Naive thymus-derived CD8-positive, alpha-beta T cell (primary cell): ENCODE data around the gene UBASH3A. TPM values are rescaled to one million over a fixed set of nuclear protein-coding genes. Genes with fewer than 3 reads are reported as not detected.

Experiments used
- ATAC-seq, 2 donors: fragments of 150-1000 bp; cut with Tn5 transposase in 1 of 2; sonication (Bioruptor Pico), chemical (Tn5 transposase) in 1 of 2; 1 replicate in 1 of 2; 2 replicates in 1 of 2; pipeline ENCODE4 v1.10.0; 2021; ENCODE audit warnings: mild to moderate bottlenecking in 2 of 2, moderate library complexity in 2 of 2
- POLR2A ChIA-PET: fragments of 350-600 bp; sonication (Branson Sonifier 250); formaldehyde crosslinking; loops from one replicate; lab custom pipeline; 2021; ENCODE audit warnings: antibody characterized with exemption; lab: Charles Lee
- DNase-seq, 10 donors: peaks; one replicate each; pipeline versions ENCODE4 v3.0.0 to v3.0.0-alpha.2; 2020 to 2022
- H3K27ac Mint-ChIP-seq, 10 donors: one replicate each; pipeline ENCODE4 v1.8.0; 2020 to 2022; ENCODE audit warnings: mild to moderate bottlenecking in 10 of 10, mixed read lengths in 10 of 10, moderate library complexity in 4 of 10, inconsistent platforms in 1 of 10
- H3K27me3 Mint-ChIP-seq, 5 donors: one replicate each; pipeline ENCODE4 v1.8.0; 2021 to 2022; ENCODE audit warnings: mixed read lengths in 5 of 5
- H3K36me3 Mint-ChIP-seq, 3 donors: one replicate each; pipeline ENCODE4 v1.8.0; 2020 to 2022; ENCODE audit warnings: mixed read lengths in 3 of 3, mild to moderate bottlenecking in 2 of 3, inconsistent platforms in 1 of 3
- H3K4me1 Mint-ChIP-seq, 4 donors: one replicate each; pipeline ENCODE4 v1.8.0; 2021 to 2022; ENCODE audit warnings: mixed read lengths in 4 of 4
- H3K4me3 Mint-ChIP-seq, 10 donors: one replicate each; pipeline ENCODE4 v1.8.0; 2020 to 2022; ENCODE audit warnings: mild to moderate bottlenecking in 10 of 10, mixed read lengths in 10 of 10, moderate library complexity in 6 of 10, inconsistent platforms in 1 of 10
- H3K9me3 Mint-ChIP-seq, 9 donors: one replicate each; pipeline ENCODE4 v1.8.0; 2020 to 2022; ENCODE audit warnings: mixed read lengths in 9 of 9, mild to moderate bottlenecking in 3 of 9, inconsistent platforms in 1 of 9, moderate library complexity in 1 of 9
- polyA plus RNA-seq, 3 donors: library from polyadenylated mRNA; unstranded; fragments of 300-500 nt; fragmentation: Illumina TruSeq; gene quantifications; one replicate each; pipeline ENCODE4 v1.2.3, GENCODE V29; 2021
- total RNA-seq, 8 experiments: library from RNA in 2 of 8; stranded (reverse) in 2 of 8; gene quantifications; one replicate each; pipeline ENCODE4 v1.2.3 and lab custom pipeline; 2021 to 2026

Gene UBASH3A
- total RNA-seq, result 10 to 100 TPM; 91.6 to 99.6 TPM
- polyA plus RNA-seq, result 10 to 100 TPM; 32.8 to 75.3 (median 53.9) TPM
- 73.0 to 113 (median 97.9) reads per million in 6 experiments for total RNA-seq (lab: John Stamatoyannopoulos, UW)

- Mint-ChIP-seq H3K36me3 (peaks cover 5 to 28% (median 21%) of the 10 kb centered on the region in 3 donors), H3K9me3 (peaks cover 0 to 9% (median 6%) of the 10 kb centered on the region in 9 donors), H3K27me3 (no peaks in the 10 kb centered on the region), H3K4me3 (peak within 1 kb of the TSS; percentile 86 to 99 (median 96)), H3K4me1 (peaks cover 36 to 67% (median 59%) of the 10 kb centered on the region in 4 donors), H3K27ac (peak within 1 kb of the TSS; percentile 94 to 99 (median 97))
- ATAC-seq (peak; percentile 76 to 84), DNase-seq (peak in 9 of 10 donors; percentile 38 to 86 (median 69))
- POLR2A ChIA-PET, result interaction anchor here (0.6 to 9.4 kb wide), 20 partner anchors 10 to 1609 kb away, joined by 3 to 273 read pairs (median 6); partner anchors contain the start of genes RSPH1, SLC37A1 and TRAPPC10
These were observed at the start of gene UBASH3A for GRCh38 chr21:42403611-42404231. Gene UBASH3A, plus strand, starts transcription at chr21:42403902. Its CDS starts 44 bp downstream, at chr21:42403946.

- Mint-ChIP-seq H3K4me1 (peaks cover 0 to 7% (median 0%) of the 10 kb centered on the region in 4 donors), H3K27me3 (peaks cover 0 to 2% (median 0%) of the 10 kb centered on the region in 5 donors), H3K9me3 (peaks cover 5 to 26% (median 18%) of the 10 kb centered on the region in 9 donors), H3K36me3 (peaks cover 0 to 10% (median 7%) of the 10 kb centered on the region in 3 donors), H3K27ac (no peak overlapping the region), H3K4me3 (no peak overlapping the region)
- DNase-seq (no peak), ATAC-seq (no peak)
- POLR2A ChIA-PET, result no interaction called here
These were observed 47.7 kb upstream of the UBASH3A start for GRCh38 chr21:42356046-42356445.

- ATAC-seq (no peak), DNase-seq (no peak)
- no peak overlapping the region for H3K27ac Mint-ChIP-seq
- peaks cover 5 to 26% (median 18%) of the 10 kb centered on the region in 9 donors for H3K9me3 Mint-ChIP-seq
- H3K4me3 Mint-ChIP-seq, result no peak overlapping the region
- peaks cover 0 to 2% (median 0%) of the 10 kb centered on the region in 5 donors for H3K27me3 Mint-ChIP-seq
- H3K4me1 Mint-ChIP-seq, result peaks cover 0 to 7% (median under 1%) of the 10 kb centered on the region in 4 donors
- POLR2A ChIA-PET, result no interaction called here
- peaks cover 0 to 10% (median 7%) of the 10 kb centered on the region in 3 donors for H3K36me3 Mint-ChIP-seq
These were observed 47.1 kb upstream of the UBASH3A start for GRCh38 chr21:42356650-42357049.

- Mint-ChIP-seq H3K27me3 (peaks cover 0 to 4% (median 0%) of the 10 kb centered on the region in 5 donors), H3K9me3 (peaks cover 5 to 26% (median 18%) of the 10 kb centered on the region in 9 donors), H3K4me3 (no peak overlapping the region), H3K4me1 (peaks cover under 1 to 7% (median 6%) of the 10 kb centered on the region in 4 donors), H3K36me3 (peaks cover 0 to 10% (median 7%) of the 10 kb centered on the region in 3 donors), H3K27ac (no peak overlapping the region)
- no peak for DNase-seq
- POLR2A ChIA-PET, result no interaction called here
- ATAC-seq, result no peak
These were observed 46.4 kb upstream of the UBASH3A start for GRCh38 chr21:42357307-42357706.

GRCh38 chr21:42358261-42358660 is 45.4 kb upstream of the UBASH3A start:
- ATAC-seq (no peak), DNase-seq (peak in 1 of 10 donors; percentile 40)
- peak overlapping the region in 1 of 10 donors; percentile 35 for H3K4me3 Mint-ChIP-seq
- H3K27ac Mint-ChIP-seq, result peak overlapping the region in 1 of 10 donors; percentile 29
- peaks cover 0 to 4% (median 0%) of the 10 kb centered on the region in 5 donors for H3K27me3 Mint-ChIP-seq
- peaks cover 0 to 10% (median 7%) of the 10 kb centered on the region in 3 donors for H3K36me3 Mint-ChIP-seq
- POLR2A ChIA-PET, result no interaction called here
- peaks cover 8 to 15% (median 10%) of the 10 kb centered on the region in 4 donors for H3K4me1 Mint-ChIP-seq
- peaks cover 5 to 26% (median 18%) of the 10 kb centered on the region in 9 donors for H3K9me3 Mint-ChIP-seq

- ATAC-seq (no peak), DNase-seq (no peak)
- POLR2A ChIA-PET, result no interaction called here
- H3K36me3 Mint-ChIP-seq, result peaks cover 0 to 10% (median 7%) of the 10 kb centered on the region in 3 donors
- no peak overlapping the region for H3K4me3 Mint-ChIP-seq
- H3K4me1 Mint-ChIP-seq, result peaks cover 4 to 22% (median 13%) of the 10 kb centered on the region in 4 donors
- peaks cover 0 to 4% (median 0%) of the 10 kb centered on the region in 5 donors for H3K27me3 Mint-ChIP-seq
- peaks cover 4 to 22% (median 15%) of the 10 kb centered on the region in 9 donors for H3K9me3 Mint-ChIP-seq
- no peak overlapping the region for H3K27ac Mint-ChIP-seq
These were observed 44.8 kb upstream of the UBASH3A start for GRCh38 chr21:42358937-42359336.

- POLR2A ChIA-PET, result interaction anchor here (0.9 to 1.9 kb wide), 2 partner anchors 13 to 91 kb away, joined by 3 to 4 read pairs; no protein-coding TSS in a partner anchor
- ATAC-seq (no peak), DNase-seq (peak in 3 of 10 donors; percentile 20 to 56 (median 20))
- Mint-ChIP-seq H3K36me3 (no peaks in the 10 kb centered on the region), H3K4me1 (peaks cover 7 to 27% (median 17%) of the 10 kb centered on the region in 4 donors), H3K27me3 (peaks cover 0 to 4% (median 0%) of the 10 kb centered on the region in 5 donors), H3K27ac (peak overlapping the region in 1 of 10 donors; percentile 37), H3K9me3 (peaks cover 1 to 10% (median 4%) of the 10 kb centered on the region in 9 donors), H3K4me3 (no peak overlapping the region)
These were observed 43.4 kb upstream of the UBASH3A start for GRCh38 chr21:42360317-42360716.

- POLR2A ChIA-PET, result interaction anchor here (0.9 to 1.9 kb wide), 2 partner anchors 12 to 90 kb away, joined by 3 to 4 read pairs; no protein-coding TSS in a partner anchor
- peaks cover 7 to 27% (median 17%) of the 10 kb centered on the region in 4 donors for H3K4me1 Mint-ChIP-seq
- H3K9me3 Mint-ChIP-seq, result peaks cover 0 to 4% (median 0%) of the 10 kb centered on the region in 9 donors
These were observed 42.4 kb upstream of the UBASH3A start for GRCh38 chr21:42361286-42361685.

GRCh38 chr21:42362198-42362597 is 41.5 kb upstream of the UBASH3A start:
- H3K36me3 Mint-ChIP-seq, result no peaks in the 10 kb centered on the region
- H3K27me3 Mint-ChIP-seq, result peaks cover 0 to 4% (median 0%) of the 10 kb centered on the region in 5 donors
- ATAC-seq, result no peak
- peak overlapping the region in 1 of 10 donors; percentile 11 for H3K27ac Mint-ChIP-seq
- POLR2A ChIA-PET, result interaction anchor here (1.5 to 1.9 kb wide), 2 partner anchors 11 to 42 kb away, joined by 4 to 6 read pairs; partner anchors contain the start of gene UBASH3A
- peaks cover 0 to 4% (median 0%) of the 10 kb centered on the region in 9 donors for H3K9me3 Mint-ChIP-seq
- peaks cover 7 to 27% (median 17%) of the 10 kb centered on the region in 4 donors for H3K4me1 Mint-ChIP-seq
- no peak overlapping the region for H3K4me3 Mint-ChIP-seq
- no peak for DNase-seq

More at GRCh38 chr21:42361286-42361685, 42.4 kb upstream of the UBASH3A start:
- Mint-ChIP-seq H3K4me3 (no peak overlapping the region), H3K27me3 (peaks cover 0 to 4% (median 0%) of the 10 kb centered on the region in 5 donors), H3K36me3 (no peaks in the 10 kb centered on the region), H3K27ac (no peak overlapping the region)
- ATAC-seq (no peak), DNase-seq (no peak)

GRCh38 chr21:42362700-42363099 is 41.0 kb upstream of the UBASH3A start:
- Mint-ChIP-seq H3K36me3 (no peaks in the 10 kb centered on the region), H3K27me3 (peaks cover 0 to 4% (median 0%) of the 10 kb centered on the region in 5 donors), H3K4me3 (no peak overlapping the region), H3K4me1 (peaks cover 7 to 27% (median 17%) of the 10 kb centered on the region in 4 donors), H3K27ac (peak overlapping the region in 4 of 10 donors; percentile 21 to 82 (median 74)), H3K9me3 (peaks cover 0 to 2% (median 0%) of the 10 kb centered on the region in 9 donors)
- POLR2A ChIA-PET, result interaction anchor here (1.1 to 1.5 kb wide), 2 partner anchors 42 to 60 kb away, joined by 3 to 6 read pairs; partner anchors contain the start of gene UBASH3A
- DNase-seq (peak in 1 of 10 donors; percentile 31), ATAC-seq (no peak)

GRCh38 chr21:42363312-42363711 is 40.4 kb upstream of the UBASH3A start:
- DNase-seq, result no peak
- Mint-ChIP-seq H3K4me1 (peaks cover 7 to 27% (median 17%) of the 10 kb centered on the region in 4 donors), H3K4me3 (no peak overlapping the region), H3K27me3 (peaks cover 0 to 4% (median 0%) of the 10 kb centered on the region in 5 donors), H3K9me3 (peaks cover 0 to 2% (median 0%) of the 10 kb centered on the region in 9 donors), H3K36me3 (no peaks in the 10 kb centered on the region), H3K27ac (peak overlapping the region in 4 of 10 donors; percentile 21 to 82 (median 74))
- POLR2A ChIA-PET, result interaction anchor here (1.1 to 1.5 kb wide), 3 partner anchors 9 to 59 kb away, joined by 3 to 8 read pairs (median 6); partner anchors contain the start of gene UBASH3A
- ATAC-seq, result peak in 1 of 2 donors; percentile 33

- no peak overlapping the region for H3K4me3 Mint-ChIP-seq
- POLR2A ChIA-PET, result interaction anchor here (1.2 kb wide), 1 partner anchor 10 kb away, joined by 8 read pairs; no protein-coding TSS in a partner anchor
- H3K27me3 Mint-ChIP-seq, result peaks cover 0 to 1% (median 0%) of the 10 kb centered on the region in 5 donors
- H3K9me3 Mint-ChIP-seq, result no peaks in the 10 kb centered on the region
- no peak for DNase-seq
- H3K36me3 Mint-ChIP-seq, result no peaks in the 10 kb centered on the region
- peaks cover 7 to 27% (median 19%) of the 10 kb centered on the region in 4 donors for H3K4me1 Mint-ChIP-seq
- peak overlapping the region in 5 of 10 donors; percentile 27 to 72 (median 54) for H3K27ac Mint-ChIP-seq
- no peak for ATAC-seq
These were observed 39.3 kb upstream of the UBASH3A start for GRCh38 chr21:42364304-42364865.
